HG03558 (cell line): ENCODE results near the gene SP2.

Experiments used
- ATAC-seq: cut with Tn5 transposase; IDR thresholded peaks from one replicate; pipeline ENCODE4 v1.9.1; 2021; ENCODE audit warnings: moderate number of reproducible peaks; ENCODE audit not compliant: unreplicated experiment; ENCODE audit errors: extremely low read depth

SP2 gene

GRCh38 chr17:47888293-47888692 is 7.7 kb upstream of the SP2 start:
- no peak for ATAC-seq

- ATAC-seq, result no peak
Measured at GRCh38 chr17:47889734-47890529, 6.1 kb upstream of the SP2 start.

GRCh38 chr17:47891545-47892088 is 4.4 kb upstream of the SP2 start:
- no peak for ATAC-seq

- ATAC-seq, result no peak
Measured at GRCh38 chr17:47894498-47895346, 1.3 kb upstream of the SP2 start.

GRCh38 chr17:47895347-47895855 is 635 bp upstream of the SP2 start:
- no peak for ATAC-seq

- ATAC-seq, result no peak
Measured at GRCh38 chr17:47896672-47897490, 845 bp downstream of the SP2 start.

- no peak for ATAC-seq
Measured at GRCh38 chr17:47897561-47897960, 1.5 kb downstream of the SP2 start.

GRCh38 chr17:47898241-47898640 is 2.2 kb downstream of the SP2 start:
- ATAC-seq, result no peak

- ATAC-seq, result no peak
Measured at GRCh38 chr17:47899643-47900042, 3.6 kb downstream of the SP2 start.

- no peak for ATAC-seq
Measured at GRCh38 chr17:47901423-47901822, 5.4 kb downstream of the SP2 start.

- no peak for ATAC-seq
Measured at GRCh38 chr17:47902039-47902744, 6.2 kb downstream of the SP2 start.

GRCh38 chr17:47905221-47905733 is 9.2 kb downstream of the SP2 start:
- no peak for ATAC-seq

GRCh38 chr17:47906443-47906842 is 10.4 kb downstream of the SP2 start:
- no peak for ATAC-seq

GRCh38 chr17:47907932-47908562 is 12.0 kb downstream of the SP2 start:
- no peak for ATAC-seq

GRCh38 chr17:47913050-47913449 is 17.0 kb downstream of the SP2 start:
- ATAC-seq, result no peak

- ATAC-seq, result no peak
Measured at GRCh38 chr17:47914306-47914948, 18.4 kb downstream of the SP2 start.

- no peak for ATAC-seq
Measured at GRCh38 chr17:47915776-47916398, 19.9 kb downstream of the SP2 start.
